ENCODE data around the gene FXYD3.

- TF ChIP-seq POLR2AphosphoS5 (IDR thresholded peaks at IDR 0.05; ENCODE audit: low read depth, low read length) (no peak), REST (IDR thresholded peaks at IDR 0.05; ENCODE audit: insufficient read depth in 1 of 2, low read depth in 2 of 2, low read length in 2 of 2) (no peak), TAF1 (IDR thresholded peaks at IDR 0.05; ENCODE audit: borderline replicate concordance, insufficient read depth, low read length) (no peak)
Measured at GRCh38 chr19:35098413-35099049, 17.1 kb upstream of the FXYD3 start.

All from PFSK-1 (cell line).